Activated CD8-positive, alpha-beta memory T cell treated with anti-CD3 and anti-CD28 coated beads for 4 hours (primary cell): ENCODE measurements around the gene MAPK8IP3.

ENCODE experiments used
- DNase-seq, 2 donors: peaks; one replicate each; pipeline ENCODE4 v3.0.0-alpha.2; 2020; ENCODE audit warnings: low read depth in 2 of 2

The MAPK8IP3 gene

GRCh38 chr16:1740234-1740633 lies 34.2 kb downstream of the MAPK8IP3 start:
- no peak for DNase-seq

- DNase-seq: no peak
Observed at GRCh38 chr16:1740781-1741490, 34.9 kb downstream of the MAPK8IP3 start.

GRCh38 chr16:1741553-1742165 lies 35.7 kb downstream of the MAPK8IP3 start:
- DNase-seq: no peak

DNA sequence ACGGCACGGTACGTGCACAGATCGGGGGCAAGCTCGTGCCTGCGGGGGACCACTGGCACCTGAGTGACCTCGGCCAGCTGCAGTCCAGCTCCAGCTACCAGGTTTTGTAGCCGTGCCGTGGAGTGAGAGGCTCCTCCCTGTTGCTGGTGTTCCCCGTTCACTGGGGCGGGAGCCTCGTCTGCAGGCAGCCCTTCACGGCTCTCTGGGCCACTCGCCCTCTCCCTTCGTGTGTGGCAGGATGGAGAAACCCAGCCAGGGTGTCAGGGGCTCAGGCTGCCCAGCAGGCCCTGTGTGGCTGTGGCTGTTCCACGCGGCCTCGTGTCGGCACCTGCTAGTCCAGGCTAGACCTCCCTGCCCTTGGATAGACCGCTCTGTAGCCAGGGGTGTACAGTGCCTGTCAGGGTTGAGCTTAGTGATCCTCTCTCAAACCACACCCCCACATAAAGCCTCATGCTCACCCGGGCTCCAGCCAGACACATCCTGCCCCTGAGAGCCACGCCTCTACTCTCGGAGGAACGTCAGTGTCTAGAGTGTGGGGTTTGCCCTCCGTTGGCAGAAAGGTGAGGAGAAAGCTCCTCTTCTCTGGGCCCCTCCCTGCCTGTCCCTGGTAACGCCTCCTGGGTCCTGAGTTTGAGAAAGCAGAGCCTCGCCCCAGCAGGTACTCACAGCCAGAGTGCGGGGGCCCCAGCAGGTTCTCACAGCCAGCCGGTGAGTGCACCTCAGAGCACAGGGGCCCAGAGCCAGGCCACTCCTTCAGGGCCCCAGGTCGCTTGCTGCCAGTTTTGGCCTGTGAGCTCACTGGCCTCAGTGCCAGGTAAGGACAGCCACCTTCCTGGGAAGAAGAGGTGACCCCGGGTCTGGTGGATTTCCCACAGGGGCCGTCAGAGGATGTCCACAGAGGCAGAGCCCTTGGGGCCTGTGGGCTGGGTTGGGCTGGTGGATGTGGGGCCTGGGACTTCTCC lies 37.7 kb downstream of the MAPK8IP3 start:
- DNase-seq: no peak

DNA sequence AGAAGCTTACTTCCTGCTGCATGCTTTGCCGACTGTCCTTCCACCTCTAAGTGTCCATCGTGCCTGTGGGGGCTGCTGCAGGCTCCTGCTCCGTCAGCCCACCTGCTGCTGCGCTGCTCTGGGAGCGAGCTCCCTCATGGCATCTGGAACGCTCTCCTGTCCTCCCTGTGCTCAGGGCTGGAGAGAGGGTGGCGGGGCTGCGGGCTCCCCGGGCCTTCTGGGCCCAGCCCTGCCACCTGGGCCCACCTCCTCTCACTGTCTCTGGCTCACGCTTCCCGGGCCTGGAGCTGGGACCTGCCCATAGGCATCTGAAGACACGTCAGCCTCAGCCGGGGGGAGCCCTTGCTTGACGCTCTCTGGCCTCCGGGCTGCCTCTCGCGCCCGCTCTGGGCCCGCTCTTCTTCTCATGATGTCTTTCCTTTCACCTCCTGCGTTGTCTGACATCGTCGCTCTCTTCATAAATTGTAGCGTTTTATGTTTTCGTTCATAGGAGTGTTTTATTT lies 38.4 kb downstream of the MAPK8IP3 start:
- no peak for DNase-seq

DNA sequence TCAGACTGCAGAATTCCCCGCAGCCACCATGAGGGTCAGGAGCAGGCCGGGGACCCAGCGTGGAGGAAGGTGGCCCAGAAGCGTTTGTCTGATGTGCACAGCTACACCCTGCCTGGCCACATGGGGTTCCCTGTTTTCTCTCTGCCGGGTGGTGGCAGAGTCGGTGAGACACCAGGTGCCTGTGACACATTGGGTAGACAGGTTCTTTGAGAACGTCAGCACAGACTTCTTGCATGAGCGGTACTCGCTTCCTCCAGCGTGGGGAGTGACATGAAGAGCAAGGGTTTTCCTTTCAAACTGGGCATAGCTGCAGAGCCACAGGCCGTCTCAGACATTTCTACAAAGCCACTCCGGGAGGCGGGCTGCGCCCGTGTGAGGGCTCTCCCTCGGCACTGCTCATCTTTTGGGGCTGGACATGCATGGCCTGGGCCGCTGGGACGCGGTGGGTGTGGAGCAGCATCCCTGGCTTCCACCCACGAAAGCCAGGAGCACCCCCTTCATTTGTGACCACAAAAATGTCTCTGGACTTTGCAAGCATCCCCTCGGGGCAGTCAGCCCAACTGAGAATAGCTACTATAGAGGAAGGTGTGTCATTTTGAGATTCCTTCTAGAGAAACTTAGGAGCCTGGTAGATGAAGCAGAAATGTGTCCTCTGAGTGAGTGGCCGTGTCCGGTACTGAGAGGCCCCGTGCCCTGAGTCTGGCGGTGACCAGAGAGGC lies 39.3 kb downstream of the MAPK8IP3 start:
- no peak for DNase-seq

DNA sequence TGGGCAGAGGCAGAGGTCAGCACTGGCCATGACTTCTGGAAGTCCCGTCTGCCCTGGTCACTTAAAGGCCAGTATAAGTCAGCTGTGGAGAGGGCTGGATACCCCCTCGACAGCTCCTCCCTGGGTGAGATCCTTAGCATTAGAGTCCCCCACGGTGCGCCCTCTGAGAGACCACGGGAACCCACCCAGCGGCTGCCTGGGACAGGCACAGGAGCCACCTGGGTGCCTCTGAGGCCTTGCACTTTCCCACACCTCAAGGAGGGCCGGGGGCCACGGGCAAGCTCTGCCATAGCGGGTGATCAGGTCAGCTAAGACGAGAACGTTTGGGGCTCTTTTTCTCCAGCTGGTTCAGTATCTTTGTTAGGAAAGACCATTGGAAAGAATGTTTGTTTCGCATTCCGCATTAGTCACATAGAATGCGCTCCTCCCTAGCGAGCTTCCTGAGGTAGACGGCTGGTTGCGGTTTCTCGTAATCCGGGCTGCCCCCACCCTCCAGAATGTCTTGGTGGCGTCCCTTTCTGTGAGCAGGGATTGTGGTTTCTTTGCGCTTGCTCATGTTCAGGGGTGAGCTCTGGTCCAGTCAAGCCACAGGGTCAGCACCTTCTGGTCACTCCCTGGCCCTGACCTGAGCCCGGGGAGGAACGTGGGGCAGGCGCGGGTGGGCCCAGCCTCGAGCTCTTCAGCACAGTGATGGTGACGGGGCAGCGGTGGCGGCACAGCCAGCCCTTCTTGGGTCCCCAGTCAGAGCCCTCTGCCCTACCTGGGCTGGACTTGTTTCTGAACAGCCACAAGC lies 40.1 kb downstream of the MAPK8IP3 start:
- no peak for DNase-seq

- no peak for DNase-seq
Observed at GRCh38 chr16:1746693-1747195, 40.7 kb downstream of the MAPK8IP3 start.

DNA sequence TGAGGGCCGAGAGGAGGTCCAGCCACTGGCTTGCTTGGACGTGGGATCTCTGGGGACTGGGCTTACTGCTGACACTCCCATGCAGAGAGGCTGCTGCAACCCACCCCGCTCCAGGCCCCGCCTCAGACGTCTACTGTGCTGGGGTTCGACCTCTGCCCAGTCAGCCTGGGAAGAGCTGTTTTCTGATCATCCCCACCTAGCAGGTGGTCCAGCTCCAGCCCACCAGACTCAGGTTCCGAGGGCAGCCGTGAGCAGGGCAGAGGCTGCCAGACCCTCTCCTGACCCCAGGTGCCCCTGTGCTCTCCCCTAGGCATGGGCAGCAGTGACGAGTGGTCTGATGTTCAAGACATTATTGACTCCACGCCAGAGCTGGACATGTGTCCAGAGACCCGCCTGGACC lies 41.9 kb downstream of the MAPK8IP3 start:
- no peak for DNase-seq

DNA sequence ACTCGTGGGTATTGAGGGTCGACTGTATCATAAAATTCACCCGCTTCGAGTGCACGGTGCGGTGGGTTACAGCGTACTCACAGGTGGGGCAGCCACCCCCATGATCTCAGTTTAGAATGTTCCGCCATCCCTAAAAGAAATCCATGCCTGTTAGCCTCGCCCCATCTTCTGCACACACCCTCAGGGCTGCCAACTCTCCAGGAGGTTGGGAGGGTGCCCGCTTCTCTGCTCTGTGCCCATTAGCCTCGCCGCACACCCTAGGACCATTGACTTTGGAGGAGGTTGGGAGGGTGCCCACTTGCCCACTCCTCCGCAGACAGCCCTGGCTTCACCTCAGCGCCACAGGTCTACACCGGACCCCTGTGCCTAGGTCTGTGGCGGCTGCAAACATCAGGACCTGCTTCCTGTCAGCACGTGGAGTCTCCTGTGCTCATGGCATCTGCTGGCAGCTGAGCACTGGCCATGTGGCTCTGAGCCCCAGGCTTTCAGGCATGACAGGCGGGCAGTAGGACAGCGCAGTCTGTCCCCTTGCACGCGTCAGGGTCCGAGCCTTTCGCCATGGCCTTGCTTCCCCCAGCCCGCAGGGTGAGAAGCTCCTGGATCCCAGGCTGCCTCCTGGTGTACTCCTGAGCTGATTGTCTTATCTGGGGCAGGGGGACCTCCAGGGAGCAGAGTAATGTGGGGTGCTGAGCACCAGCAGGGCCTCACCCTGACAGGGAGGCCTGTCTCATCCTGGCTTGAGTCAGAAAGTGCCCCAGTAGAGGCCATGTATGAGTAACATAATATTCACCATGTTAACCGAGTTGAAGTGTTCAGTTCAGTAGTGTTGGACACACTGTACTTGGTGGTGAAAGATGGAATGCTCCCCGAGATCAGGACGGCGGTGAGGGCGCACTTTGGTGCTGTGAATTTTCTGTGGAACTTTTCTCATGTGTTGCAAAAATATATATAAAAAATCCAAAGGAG lies 43.4 kb downstream of the MAPK8IP3 start:
- DNase-seq: no peak

- DNase-seq: no peak
Observed at GRCh38 chr16:1751946-1752345, 46.0 kb downstream of the MAPK8IP3 start.

- DNase-seq: no peak
Observed at GRCh38 chr16:1752853-1753252, 46.9 kb downstream of the MAPK8IP3 start.

DNA sequence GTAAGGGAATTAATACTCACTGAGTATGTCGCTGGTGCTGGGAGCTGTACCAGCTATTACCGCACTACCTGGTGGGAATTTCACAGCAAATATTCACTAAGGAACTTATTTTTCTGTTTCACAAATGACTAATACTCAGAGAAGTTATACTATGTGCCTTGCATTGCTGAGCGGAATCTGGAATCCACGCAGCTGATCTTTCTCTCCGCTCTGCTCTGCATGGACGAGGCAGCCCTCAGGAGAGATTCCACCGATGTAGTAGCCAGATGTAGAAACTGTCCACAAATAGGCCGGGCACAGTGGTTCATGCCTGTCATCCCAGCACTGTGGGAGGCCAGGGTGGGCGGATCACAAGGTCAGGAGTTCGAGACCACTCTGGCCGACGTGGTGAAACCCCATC lies 48.2 kb downstream of the MAPK8IP3 start:
- no peak for DNase-seq

GRCh38 chr16:1757714-1758461 lies 51.9 kb downstream of the MAPK8IP3 start:
- DNase-seq: no peak

GRCh38 chr16:1758923-1759322 lies 52.9 kb downstream of the MAPK8IP3 start:
- no peak for DNase-seq

- DNase-seq: no peak
Observed at GRCh38 chr16:1759511-1759910, 53.5 kb downstream of the MAPK8IP3 start.

DNA sequence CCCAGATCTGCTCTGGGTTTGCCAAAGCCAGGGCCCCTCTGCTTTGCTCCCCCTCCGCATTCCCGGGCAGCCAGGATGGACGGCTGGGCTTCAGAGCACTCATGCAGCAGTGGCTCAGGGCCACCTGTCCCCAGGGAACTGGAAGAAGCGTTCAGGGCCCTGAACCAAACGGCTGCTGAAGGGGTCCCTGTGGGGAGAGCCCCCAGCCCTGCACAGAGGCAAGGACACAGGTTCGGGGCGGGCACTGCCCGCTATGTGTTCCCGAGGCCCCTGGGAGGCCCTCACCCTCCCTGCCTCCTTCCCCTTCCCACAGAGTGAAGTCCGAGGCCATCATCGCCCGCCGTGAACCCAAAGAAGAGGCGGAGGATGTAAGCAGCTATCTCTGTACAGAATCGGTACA lies 54.9 kb downstream of the MAPK8IP3 start:
- no peak for DNase-seq

DNA sequence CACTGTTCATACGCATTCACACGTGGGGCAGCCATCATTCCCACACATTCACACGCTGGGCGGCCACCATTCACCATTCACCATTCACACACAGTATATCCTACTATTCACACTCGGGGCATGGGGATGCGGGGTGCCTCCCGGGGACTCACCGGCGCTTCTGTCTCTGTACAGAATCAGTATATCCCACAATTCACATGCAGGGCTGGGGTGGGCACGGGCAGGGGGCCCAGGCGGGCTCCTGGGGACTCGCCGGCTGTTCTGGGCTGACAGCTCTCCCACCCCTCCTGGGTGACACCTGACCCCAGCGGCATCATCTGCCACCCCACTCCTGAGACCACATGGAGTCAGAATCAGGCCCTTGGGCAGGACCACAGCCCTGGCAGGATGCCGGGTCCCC lies 55.8 kb downstream of the MAPK8IP3 start:
- no peak for DNase-seq
